GM12874 (cell line): ENCODE measurements around the gene DMP1.

ENCODE experiments used
- CTCF ChIP-seq: IDR thresholded peaks from 2 replicates; pipeline ENCODE4 v1.5.1; 2011; ENCODE audit warnings: low read depth, mild to moderate bottlenecking, control low read depth, low read length, moderate library complexity; ENCODE audit not compliant: insufficient read depth

DMP1 gene

GRCh38 chr4:87622303-87622702 is 27.8 kb upstream of the DMP1 start:
- no peak for TF ChIP-seq CTCF

GRCh38 chr4:87624698-87625097 is 25.4 kb upstream of the DMP1 start:
- TF ChIP-seq CTCF = no peak

GRCh38 chr4:87631668-87632067 is 18.4 kb upstream of the DMP1 start:
- no peak for TF ChIP-seq CTCF

- no peak for TF ChIP-seq CTCF
Observed at GRCh38 chr4:87632469-87632868, 17.6 kb upstream of the DMP1 start.

- TF ChIP-seq CTCF = no peak
Observed at GRCh38 chr4:87633243-87633642, 16.8 kb upstream of the DMP1 start.

GRCh38 chr4:87644286-87644685 is 5.8 kb upstream of the DMP1 start:
- no peak for TF ChIP-seq CTCF

GRCh38 chr4:87650938-87651337 is 858 bp downstream of the DMP1 start:
- TF ChIP-seq CTCF = no peak

GRCh38 chr4:87651941-87652340 is 1.9 kb downstream of the DMP1 start:
- TF ChIP-seq CTCF = no peak
